Smooth muscle cell (in vitro differentiated cells): ENCODE data around the gene VSTM5. TPM values are rescaled to one million over a fixed set of nuclear protein-coding genes. Genes with fewer than 3 reads are reported as not detected.

Source experiments
- DNase-seq: peaks from one replicate; lab custom pipeline; 2025; ENCODE audit not compliant: unreplicated experiment; lab: John Stamatoyannopoulos, UW
- H2AFZ ChIP-seq: fragments of 200-600 bp; sonication (generic); 2 replicates; pipeline ENCODE4 v1.6.0; 2016; ENCODE audit warnings: antibody characterized with exemption, low read depth, mild to moderate bottlenecking
- H3F3A ChIP-seq: fragments of 200-600 bp; sonication (generic); 2 replicates; pipeline ENCODE4 v1.6.0; 2017; ENCODE audit warnings: antibody characterized with exemption, low read depth
- H3K27ac ChIP-seq: fragments of 200-600 bp; sonication (generic); 2 replicates; pipeline ENCODE4 v1.5.1; 2016; ENCODE audit warnings: low read depth, mild to moderate bottlenecking
- H3K27me3 ChIP-seq: fragments of 200-600 bp; sonication (generic); 2 replicates; pipeline ENCODE4 v1.6.1; 2016; ENCODE audit warnings: low read depth, mild to moderate bottlenecking
- H3K36me3 ChIP-seq: fragments of 200-600 bp; sonication (generic); 2 replicates; pipeline ENCODE4 v1.5.1; 2016; ENCODE audit warnings: low read depth
- H3K4me1 ChIP-seq: fragments of 200-600 bp; sonication (generic); 2 replicates; pipeline ENCODE4 v1.5.1; 2016; ENCODE audit warnings: low read depth
- H3K4me2 ChIP-seq: fragments of 200-600 bp; sonication (generic); 2 replicates; pipeline ENCODE4 v1.6.0; 2016; ENCODE audit warnings: mild to moderate bottlenecking
- H3K4me3 ChIP-seq: fragments of 200-600 bp; sonication (generic); 2 replicates; pipeline ENCODE4 v1.5.1; 2016; ENCODE audit warnings: mild to moderate bottlenecking
- H3K79me2 ChIP-seq: fragments of 200-600 bp; sonication (generic); 2 replicates; pipeline ENCODE4 v1.6.0; 2016; ENCODE audit warnings: low read depth, mild to moderate bottlenecking
- H3K9ac ChIP-seq: fragments of 200-600 bp; sonication (generic); 2 replicates; pipeline ENCODE4 v1.6.0; 2016; ENCODE audit warnings: low read depth
- H3K9me3 ChIP-seq: fragments of 200-600 bp; sonication (generic); replicated peaks from 2 replicates; pipeline ENCODE4 v1.5.1; 2016; ENCODE audit warnings: low read depth
- H4K20me1 ChIP-seq: fragments of 200-600 bp; sonication (generic); 2 replicates; pipeline ENCODE4 v1.6.0; 2016; ENCODE audit warnings: low read depth
- WGBS: methylation state at CpG from one replicate; pipeline ENCODE4 v1.1.7; 2016; ENCODE audit warnings: low lambda C conversion rate; 5-methylcytosine and 5-hydroxymethylcytosine counted together
- polyA plus RNA-seq: library from polyadenylated mRNA; unstranded; fragments of >200 nt; fragmentation: Nextera tagmentation; extraction: Ambion mirVana; gene quantifications from 2 replicates; pipeline ENCODE4 v1.2.1, GENCODE V29; 2016
- total RNA-seq: library from RNA; depleted of rRNA; stranded (reverse); fragments of >200 nt; gene quantifications from 2 replicates; pipeline ENCODE4 v1.2.3, GENCODE V29; 2014
- TF ChIP-seq, protein P1 (sequence below): fragments of 200-600 bp; sonication (generic); IDR thresholded peaks from 2 replicates; pipeline ENCODE4 v1.5.1; 2017; ENCODE audit warnings: borderline replicate concordance, mild to moderate bottlenecking, antibody characterized with exemption; ENCODE audit not compliant: insufficient read depth, poor library complexity, severe bottlenecking

The VSTM5 gene, protein sequence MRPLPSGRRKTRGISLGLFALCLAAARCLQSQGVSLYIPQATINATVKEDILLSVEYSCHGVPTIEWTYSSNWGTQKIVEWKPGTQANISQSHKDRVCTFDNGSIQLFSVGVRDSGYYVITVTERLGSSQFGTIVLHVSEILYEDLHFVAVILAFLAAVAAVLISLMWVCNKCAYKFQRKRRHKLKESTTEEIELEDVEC
- total RNA-seq (0.18 TPM in 1 of 2 replicates, not detected in the other), polyA plus RNA-seq (0.30 and 0.53 TPM in 2 replicates)

DNA sequence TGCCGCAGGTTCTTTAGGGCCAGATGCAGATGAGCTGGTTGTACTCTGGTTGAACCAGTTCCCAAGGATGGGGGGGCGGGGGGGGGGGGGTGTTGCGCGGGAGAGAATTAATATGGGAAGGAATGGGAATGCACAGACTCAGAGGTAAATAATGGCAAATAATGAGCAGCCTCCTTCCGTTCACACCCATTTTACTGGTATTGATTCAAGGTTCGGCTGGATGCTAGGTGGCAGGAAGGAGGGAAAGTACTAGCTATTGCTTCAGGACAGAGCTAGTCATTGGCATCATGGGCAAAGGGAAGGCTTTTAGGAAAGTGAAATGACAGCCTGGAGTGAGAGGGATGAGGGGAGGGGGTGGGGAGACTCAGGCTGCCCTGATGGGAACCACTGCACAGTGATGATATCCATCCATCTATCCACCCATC, at the start of gene VSTM5:
TSS of gene VSTM5 (minus strand) at position 25 of the 425 bp plus-strand sequence. CDS start 116 bp downstream, outside the sequence.
- no peaks in the 10 kb centered on the region for H3K9me3 ChIP-seq
- TF ChIP-seq, protein P1, sequence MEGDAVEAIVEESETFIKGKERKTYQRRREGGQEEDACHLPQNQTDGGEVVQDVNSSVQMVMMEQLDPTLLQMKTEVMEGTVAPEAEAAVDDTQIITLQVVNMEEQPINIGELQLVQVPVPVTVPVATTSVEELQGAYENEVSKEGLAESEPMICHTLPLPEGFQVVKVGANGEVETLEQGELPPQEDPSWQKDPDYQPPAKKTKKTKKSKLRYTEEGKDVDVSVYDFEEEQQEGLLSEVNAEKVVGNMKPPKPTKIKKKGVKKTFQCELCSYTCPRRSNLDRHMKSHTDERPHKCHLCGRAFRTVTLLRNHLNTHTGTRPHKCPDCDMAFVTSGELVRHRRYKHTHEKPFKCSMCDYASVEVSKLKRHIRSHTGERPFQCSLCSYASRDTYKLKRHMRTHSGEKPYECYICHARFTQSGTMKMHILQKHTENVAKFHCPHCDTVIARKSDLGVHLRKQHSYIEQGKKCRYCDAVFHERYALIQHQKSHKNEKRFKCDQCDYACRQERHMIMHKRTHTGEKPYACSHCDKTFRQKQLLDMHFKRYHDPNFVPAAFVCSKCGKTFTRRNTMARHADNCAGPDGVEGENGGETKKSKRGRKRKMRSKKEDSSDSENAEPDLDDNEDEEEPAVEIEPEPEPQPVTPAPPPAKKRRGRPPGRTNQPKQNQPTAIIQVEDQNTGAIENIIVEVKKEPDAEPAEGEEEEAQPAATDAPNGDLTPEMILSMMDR: no peak

DNA sequence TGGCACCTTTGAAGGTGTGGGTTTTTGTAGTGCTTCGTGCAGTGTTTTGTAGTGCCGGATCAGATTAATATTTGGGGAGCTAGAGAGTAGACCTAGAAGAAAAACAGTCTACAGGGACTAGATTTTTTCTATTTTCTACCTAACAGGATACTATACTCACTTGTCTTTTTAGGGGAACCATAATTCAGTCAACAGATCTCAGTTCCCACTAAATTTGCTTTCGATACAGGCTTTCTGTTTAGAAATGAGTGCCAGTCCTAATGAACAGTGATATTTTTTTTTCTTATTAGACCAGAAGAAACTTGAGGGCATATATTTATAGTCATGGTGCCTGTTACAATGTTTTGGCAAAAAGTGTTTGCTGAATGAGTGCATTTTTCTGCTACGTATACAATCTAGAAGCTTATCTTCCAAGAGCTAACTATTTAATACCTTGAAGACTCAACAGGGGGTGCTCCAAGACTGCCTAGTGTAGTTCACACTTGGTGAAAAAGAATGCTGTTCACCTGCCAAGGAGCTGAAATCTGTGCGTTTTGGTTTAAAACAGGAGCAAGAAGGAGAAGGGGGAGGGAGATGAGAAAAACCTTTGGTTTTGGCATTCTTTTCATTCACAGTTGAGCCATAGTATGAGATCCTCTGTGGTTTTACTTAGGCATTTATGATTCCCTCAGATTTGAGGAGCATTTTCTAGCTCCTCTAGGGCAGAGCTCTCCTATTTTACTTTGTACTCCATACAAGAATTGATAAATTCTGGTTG, 44.9 kb upstream of the VSTM5 start:
- Histone ChIP-seq H3K9ac (no peak overlapping the region), H3K9me3 (no peaks in the 10 kb centered on the region), H3K4me2 (no peak overlapping the region), H3K4me3 (no peak overlapping the region), H3K36me3 (no peaks in the 10 kb centered on the region), H3F3A (no peaks in the 10 kb centered on the region), H4K20me1 (no peaks in the 10 kb centered on the region), H3K27ac (no peak overlapping the region), H3K4me1 (no peaks in the 10 kb centered on the region), H3K79me2 (no peaks in the 10 kb centered on the region), H3K27me3 (peaks cover 10% of the 10 kb centered on the region), H2AFZ (peak overlapping the region; percentile 23)
- TF ChIP-seq, protein P1: peak; percentile 77
- no peak for DNase-seq
- WGBS: 50% methylated on average over 5 of the region's 5 CpGs

More for the DNA sequence above, at the start of gene VSTM5:
- Histone ChIP-seq H3K27ac (no peak within 1 kb of the TSS), H3K79me2 (no peaks in the 10 kb centered on the region), H3K9ac (no peak within 1 kb of the TSS), H3K36me3 (no peaks in the 10 kb centered on the region), H3F3A (no peaks in the 10 kb centered on the region), H3K4me3 (peak within 1 kb of the TSS; percentile 49), H3K27me3 (no peaks in the 10 kb centered on the region), H3K4me1 (no peaks in the 10 kb centered on the region), H4K20me1 (no peaks in the 10 kb centered on the region), H2AFZ (peak within 1 kb of the TSS; percentile 69), H3K4me2 (peak within 1 kb of the TSS; percentile 90)
- WGBS: 51% methylated on average over 5 of the region's 6 CpGs
- DNase-seq: no peak

DNA sequence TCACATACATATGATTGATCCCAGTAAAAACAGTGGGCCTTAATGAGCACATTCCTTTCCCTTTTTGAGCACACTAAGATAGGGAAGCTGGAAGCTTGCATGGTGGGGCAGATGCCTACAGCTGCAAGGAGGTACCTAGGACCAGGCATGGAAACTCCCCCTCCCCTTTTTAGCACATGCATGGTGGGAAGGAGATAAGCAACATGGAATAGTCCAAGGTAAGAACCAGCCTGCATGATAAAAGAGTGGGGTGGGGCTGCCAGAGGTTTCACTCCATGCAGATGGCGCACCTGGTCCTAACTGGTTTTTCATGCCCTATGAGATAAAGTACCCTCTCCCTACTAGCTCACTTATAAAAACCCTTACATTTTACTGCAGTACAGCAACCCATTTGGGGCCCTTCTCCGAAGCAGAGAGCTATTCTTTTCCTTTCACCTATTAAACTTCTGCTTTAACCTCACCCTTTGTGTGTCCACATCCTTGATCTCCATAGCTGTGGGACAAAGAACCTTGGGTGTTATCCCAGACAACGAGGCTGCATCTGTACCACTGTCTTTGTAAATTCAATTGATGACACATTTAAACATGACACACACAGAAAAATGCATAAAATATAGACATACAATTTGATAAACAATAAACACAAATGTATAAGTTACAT, 40.1 kb upstream of the VSTM5 start:
- no peaks in the 10 kb centered on the region for H3K9me3 ChIP-seq
- H3K27ac ChIP-seq: no peak overlapping the region
- 91% methylated on average over 3 of the region's 3 CpGs for WGBS

More for the DNA sequence above, 40.1 kb upstream of the VSTM5 start:
- no peak overlapping the region for H2AFZ ChIP-seq
- no peak overlapping the region for H3K4me3 ChIP-seq
- H3K79me2 ChIP-seq: no peaks in the 10 kb centered on the region
- no peaks in the 10 kb centered on the region for H3K4me1 ChIP-seq
- H3K27me3 ChIP-seq: peaks cover 10% of the 10 kb centered on the region
- H3F3A ChIP-seq: no peaks in the 10 kb centered on the region
- TF ChIP-seq, protein P1: no peak
- H4K20me1 ChIP-seq: no peaks in the 10 kb centered on the region
- DNase-seq: no peak
- no peaks in the 10 kb centered on the region for H3K36me3 ChIP-seq
- H3K4me2 ChIP-seq: no peak overlapping the region
- H3K9ac ChIP-seq: no peak overlapping the region
